A673 (cell line): ENCODE results near the gene PIF1.

ENCODE experiments used
- CTCF ChIP-seq: fragments of 300-800, 200-600 bp; sonication (generic); conservative IDR thresholded peaks from 2 replicates; pipeline ENCODE4 v1.5.1; 2017; ENCODE audit warnings: low read depth, mild to moderate bottlenecking, antibody characterized with exemption, low read length, moderate library complexity, mixed read lengths
- EZH2 ChIP-seq: fragments of 200-600 bp; sonication (generic); IDR thresholded peaks from 2 replicates; pipeline ENCODE4 v1.6.1; 2017; ENCODE audit warnings: borderline replicate concordance, low read depth, mild to moderate bottlenecking, mixed read lengths, antibody characterized with exemption, low read length; ENCODE audit not compliant: poor library complexity, severe bottlenecking

- TF ChIP-seq EZH2 (no peak), CTCF (no peak)
Observed at GRCh38 chr15:64845183-64845611, 19.8 kb upstream of the PIF1 start.
